ENCODE results near the gene NUDT22. TPM values are rescaled to one million over a fixed set of nuclear protein-coding genes. Genes with fewer than 3 reads are reported as not detected.

NUDT22 gene
- total and polyA plus RNA-seq, 2 donors (not counting 1 experiment from before 2014, with no cell fraction given), result 104 to 139 TPM

GRCh38 chr11:64268893-64269539 is 42.9 kb downstream of the NUDT22 start:
- no peaks in the 10 kb centered on the region for H4K20me1 ChIP-seq (ENCODE audit: control insufficient read depth, insufficient read depth, low read length, poor library complexity, severe bottlenecking)
- H3K9me3 ChIP-seq (ENCODE audit: control extremely low read depth in 1 of 3, control insufficient read depth in 2 of 3, insufficient read depth in 1 of 3, low read length in 2 of 3), result peaks cover 0 to 3% (median 0%) of the 10 kb centered on the region in 3 donors
- ATAC-seq (ENCODE audit: low read depth), result peak; percentile 0
- H3K36me3 ChIP-seq (replicated peaks in 1 of 2; ENCODE audit: control extremely low read depth in 1 of 2, control insufficient read depth in 1 of 2, extremely low read depth in 1 of 2, insufficient read depth in 2 of 2, low read length in 1 of 2), result no peaks in the 10 kb centered on the region
- H3K4me3 ChIP-seq (ENCODE audit: control extremely low read depth in 1 of 5, extremely low read depth in 1 of 5, insufficient read depth in 1 of 5, low read depth in 2 of 5, low read length in 4 of 5), result peak overlapping the region; percentile 40 to 96 (median 83)
- no peaks in the 10 kb centered on the region for H3K27me3 Mint-ChIP-seq
- no peak for DNase-seq
- no peaks in the 10 kb centered on the region for H3K9me3 Mint-ChIP-seq (ENCODE audit: insufficient read depth)
- ChIA-PET CTCF (interaction anchor here (0.8 to 5.7 kb wide), 7 partner anchors 12 to 64 kb away, joined by 3 to 73 read pairs (median 11); partner anchors contain the start of genes CATSPERZ, ESRRA, FERMT3 and PLCB3), POLR2A (interaction anchor here (0.6 to 4.6 kb wide), 13 partner anchors 15 to 1624 kb away, joined by 3 to 67 read pairs (median 7); partner anchors contain the start of genes BAD, CCDC88B, FERMT3 and GPR137)
- peaks cover 14 to 29% of the 10 kb centered on the region in 2 donors for H3K4me1 ChIP-seq (ENCODE audit: control insufficient read depth in 2 of 2, insufficient read depth in 2 of 2, low read length in 2 of 2)
- H3K9ac ChIP-seq (ENCODE audit: low read length), result peak overlapping the region; percentile 76
- intact Hi-C loops (cut with micrococcal nuclease), result loop anchor here (1.0 kb wide), 6 partner anchors 18 to 84 kb away; partner anchors contain the start of genes FKBP2, NUDT22, PLCB3 and TRPT1
- peak overlapping the region; percentile 100 for H3K4me3 Mint-ChIP-seq
- no peaks in the 10 kb centered on the region for H3K27me3 ChIP-seq (replicated peaks in 1 of 4; ENCODE audit: control extremely low read depth in 1 of 4, control insufficient read depth in 3 of 4, insufficient read depth in 4 of 4, low read length in 3 of 4)
- H3K27ac ChIP-seq (ENCODE audit: low read length in 2 of 2), result peak overlapping the region; percentile 89 to 91
- H3K4me2 ChIP-seq (replicated peaks; ENCODE audit: low read depth, low read length, poor library complexity, severe bottlenecking), result peak overlapping the region; percentile 92
- WGBS (ENCODE audit: insufficient coverage), result under 1% methylated on average over 34 of the region's 34 CpGs
- TF ChIP-seq EZH2 (IDR thresholded peaks at IDR 0.05; ENCODE audit: borderline replicate concordance, insufficient read depth, low read depth, low read length, poor library complexity, severe bottlenecking) (no peak), CTCF (IDR thresholded peaks at IDR 0.05) (no peak)
- H2AFZ ChIP-seq (ENCODE audit: insufficient read depth, low read depth, low read length, poor library complexity, severe bottlenecking), result peak overlapping the region; percentile 75
- peak overlapping the region; percentile 99 for H3K27ac Mint-ChIP-seq
- peaks cover 19% of the 10 kb centered on the region for H3K4me1 Mint-ChIP-seq
- H3K79me2 ChIP-seq (ENCODE audit: control insufficient read depth, insufficient read depth, low read length), result no peaks in the 10 kb centered on the region
